GM18951 (cell line): Measurements from ENCODE around the gene CKAP2.
"Not testable (repeated sequence)": the region's sequence is repeated elsewhere in the genome, so short reads cannot be mapped to it uniquely, and the experiment has no call there.

Experiments used
- in situ Hi-C: fragments of 300-500 bp; cut with MboI; formaldehyde crosslinking; loops from one replicate; pipeline ENCODE4 v1.12.0; 2022; ENCODE audit warnings: low sequenced_read_pairs, mixed read lengths, inconsistent platforms; ENCODE audit not compliant: unreplicated experiment

Gene CKAP2

GRCh38 chr13:52502277-52502676, 47.0 kb downstream of the CKAP2 start:
- in situ Hi-C loops = loop anchor here (10.0 kb wide), 1 partner anchor 197 kb away; no protein-coding TSS in a partner anchor

DNA sequence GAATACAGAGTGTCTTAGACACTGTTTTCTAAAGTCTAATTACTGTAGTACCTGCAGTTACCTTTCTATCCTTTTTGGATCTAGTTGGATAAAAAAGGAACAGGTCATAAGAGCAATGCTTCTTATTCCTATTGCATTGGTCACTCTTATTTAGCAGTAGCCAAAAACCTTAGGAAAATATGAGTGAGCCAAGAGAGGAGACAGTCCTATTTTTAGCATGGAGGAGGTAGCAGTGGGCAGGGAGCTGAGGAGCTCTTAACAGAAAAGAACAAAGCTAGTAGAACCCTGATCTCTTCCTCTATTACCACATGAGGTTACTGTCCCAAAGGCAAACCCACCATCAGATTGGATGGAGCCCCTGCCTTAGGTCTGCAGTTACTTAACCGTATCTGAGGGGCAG, 50.6 kb downstream of the CKAP2 start:
- in situ Hi-C loops = loop anchor here (10.0 kb wide), 1 partner anchor 201 kb away; no protein-coding TSS in a partner anchor

GRCh38 chr13:52509532-52509931, 54.3 kb downstream of the CKAP2 start:
- in situ Hi-C loops = loop anchor here (10.0 kb wide), 1 partner anchor 205 kb away; no protein-coding TSS in a partner anchor

GRCh38 chr13:52510221-52510797, 55.0 kb downstream of the CKAP2 start:
- in situ Hi-C loops = not testable (repeated sequence)

GRCh38 chr13:52511598-52511997, 56.3 kb downstream of the CKAP2 start:
- in situ Hi-C loops = not testable (repeated sequence)

- in situ Hi-C loops = not testable (repeated sequence)
Observed at GRCh38 chr13:52513957-52514596, 58.8 kb downstream of the CKAP2 start.

GRCh38 chr13:52523323-52523722, 68.0 kb downstream of the CKAP2 start:
- in situ Hi-C loops = not testable (repeated sequence)
